HFF-Myc (cell line): Measurements from ENCODE around the gene ANKS3.
A peak's percentile ranks its signal among the peaks of the same experiment; 100 is the strongest.

Experiments used
- DNase-seq: peaks from one replicate; pipeline ENCODE4 v3.0.0-alpha.2; 2011; ENCODE audit warnings: low read depth; ENCODE audit errors: extremely low read depth
- H3K4me3 ChIP-seq: replicated peaks from 2 replicates; pipeline ENCODE4 v1.5.1; 2011; ENCODE audit warnings: low read depth, mild to moderate bottlenecking, control low read depth, low read length
- TF ChIP-seq, protein P1 (sequence below): IDR thresholded peaks from 2 replicates; pipeline ENCODE4 v1.5.1; 2012; ENCODE audit warnings: mild to moderate bottlenecking, low read depth, low read length, control low read depth; ENCODE audit errors: missing control alignments

Gene ANKS3

DNA sequence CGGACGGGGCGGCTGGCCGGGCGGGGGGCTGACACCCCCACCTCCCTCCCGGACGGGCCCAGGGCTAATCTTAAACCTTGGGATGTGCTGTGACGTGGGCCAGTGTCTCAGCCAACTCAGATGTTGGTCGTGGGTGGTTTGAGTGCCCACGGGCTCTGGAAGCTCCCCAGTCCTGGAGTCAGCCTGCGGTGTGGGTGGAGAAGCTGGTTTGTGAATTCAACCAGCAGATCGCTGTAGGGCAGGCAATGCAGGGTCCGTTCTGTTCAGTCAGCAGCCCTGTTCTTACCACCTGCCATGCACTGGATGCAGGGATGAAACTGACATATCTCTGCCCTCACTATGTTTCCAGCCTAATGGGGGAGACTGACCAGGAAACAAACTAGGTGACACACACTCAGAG is 40.9 kb upstream of the ANKS3 start:
- TF ChIP-seq, protein P1, sequence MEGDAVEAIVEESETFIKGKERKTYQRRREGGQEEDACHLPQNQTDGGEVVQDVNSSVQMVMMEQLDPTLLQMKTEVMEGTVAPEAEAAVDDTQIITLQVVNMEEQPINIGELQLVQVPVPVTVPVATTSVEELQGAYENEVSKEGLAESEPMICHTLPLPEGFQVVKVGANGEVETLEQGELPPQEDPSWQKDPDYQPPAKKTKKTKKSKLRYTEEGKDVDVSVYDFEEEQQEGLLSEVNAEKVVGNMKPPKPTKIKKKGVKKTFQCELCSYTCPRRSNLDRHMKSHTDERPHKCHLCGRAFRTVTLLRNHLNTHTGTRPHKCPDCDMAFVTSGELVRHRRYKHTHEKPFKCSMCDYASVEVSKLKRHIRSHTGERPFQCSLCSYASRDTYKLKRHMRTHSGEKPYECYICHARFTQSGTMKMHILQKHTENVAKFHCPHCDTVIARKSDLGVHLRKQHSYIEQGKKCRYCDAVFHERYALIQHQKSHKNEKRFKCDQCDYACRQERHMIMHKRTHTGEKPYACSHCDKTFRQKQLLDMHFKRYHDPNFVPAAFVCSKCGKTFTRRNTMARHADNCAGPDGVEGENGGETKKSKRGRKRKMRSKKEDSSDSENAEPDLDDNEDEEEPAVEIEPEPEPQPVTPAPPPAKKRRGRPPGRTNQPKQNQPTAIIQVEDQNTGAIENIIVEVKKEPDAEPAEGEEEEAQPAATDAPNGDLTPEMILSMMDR: no peak
- no peak for DNase-seq
- no peak overlapping the region for H3K4me3 ChIP-seq

DNA sequence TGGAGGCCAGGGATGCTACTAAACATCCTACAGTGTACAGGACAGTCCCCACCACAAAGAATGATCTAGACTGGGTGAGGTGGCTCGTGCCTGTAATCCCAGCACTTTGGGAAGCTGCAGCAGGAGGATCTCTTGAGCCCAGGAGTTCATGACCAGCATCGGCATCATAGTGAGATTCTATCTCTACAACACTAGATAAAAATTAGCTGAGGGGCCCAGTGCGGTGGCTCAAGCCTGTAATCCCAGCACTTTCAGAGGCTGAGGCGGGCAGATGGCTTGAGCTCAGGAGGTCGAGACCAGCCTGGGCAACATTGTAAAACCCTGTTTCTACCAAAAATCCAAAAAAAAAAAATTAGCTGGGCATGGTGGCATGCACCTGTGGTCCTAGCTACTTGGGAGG is 38.3 kb upstream of the ANKS3 start:
- DNase-seq: no peak
- H3K4me3 ChIP-seq: no peak overlapping the region
- TF ChIP-seq, protein P1: no peak

DNA sequence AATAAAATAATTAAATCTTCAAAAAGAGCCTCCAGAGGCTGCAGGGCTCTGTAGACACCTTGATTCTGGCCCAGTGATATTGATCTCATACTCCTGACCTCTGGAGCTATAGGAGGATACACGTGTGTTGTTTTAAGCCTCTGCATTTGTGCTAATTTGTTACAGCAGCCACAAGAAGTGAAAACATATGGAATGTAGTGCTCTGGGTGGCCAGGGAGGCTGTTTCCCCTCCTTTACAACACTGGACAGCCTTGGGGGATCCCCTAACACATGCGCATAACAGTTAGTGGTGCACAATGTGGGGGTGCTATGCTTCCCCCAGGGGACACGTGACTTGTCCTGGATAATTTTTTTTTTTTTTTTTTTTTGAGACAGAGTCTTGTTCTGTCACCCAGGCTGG is 37.6 kb upstream of the ANKS3 start:
- no peak overlapping the region for H3K4me3 ChIP-seq
- DNase-seq: no peak
- TF ChIP-seq, protein P1: no peak

DNA sequence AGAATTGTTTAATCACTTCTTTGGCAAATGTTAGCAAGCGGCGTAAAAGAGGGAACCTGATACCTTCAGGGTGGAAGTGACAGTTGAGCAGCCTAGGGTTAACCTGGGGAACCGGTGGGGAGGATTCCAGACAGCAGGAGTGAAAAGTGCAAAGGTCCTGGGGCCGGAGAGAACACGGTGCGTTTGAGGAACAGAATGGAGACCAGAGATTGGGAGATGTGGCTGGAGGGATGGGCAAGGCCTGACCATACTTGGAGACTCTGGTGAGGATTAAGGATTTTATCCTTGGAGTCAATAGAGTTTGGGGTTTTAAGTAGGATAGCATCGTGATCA is 35.2 kb upstream of the ANKS3 start:
- no peak for DNase-seq
- peak overlapping the region; percentile 46 for H3K4me3 ChIP-seq
- TF ChIP-seq, protein P1: no peak

DNA sequence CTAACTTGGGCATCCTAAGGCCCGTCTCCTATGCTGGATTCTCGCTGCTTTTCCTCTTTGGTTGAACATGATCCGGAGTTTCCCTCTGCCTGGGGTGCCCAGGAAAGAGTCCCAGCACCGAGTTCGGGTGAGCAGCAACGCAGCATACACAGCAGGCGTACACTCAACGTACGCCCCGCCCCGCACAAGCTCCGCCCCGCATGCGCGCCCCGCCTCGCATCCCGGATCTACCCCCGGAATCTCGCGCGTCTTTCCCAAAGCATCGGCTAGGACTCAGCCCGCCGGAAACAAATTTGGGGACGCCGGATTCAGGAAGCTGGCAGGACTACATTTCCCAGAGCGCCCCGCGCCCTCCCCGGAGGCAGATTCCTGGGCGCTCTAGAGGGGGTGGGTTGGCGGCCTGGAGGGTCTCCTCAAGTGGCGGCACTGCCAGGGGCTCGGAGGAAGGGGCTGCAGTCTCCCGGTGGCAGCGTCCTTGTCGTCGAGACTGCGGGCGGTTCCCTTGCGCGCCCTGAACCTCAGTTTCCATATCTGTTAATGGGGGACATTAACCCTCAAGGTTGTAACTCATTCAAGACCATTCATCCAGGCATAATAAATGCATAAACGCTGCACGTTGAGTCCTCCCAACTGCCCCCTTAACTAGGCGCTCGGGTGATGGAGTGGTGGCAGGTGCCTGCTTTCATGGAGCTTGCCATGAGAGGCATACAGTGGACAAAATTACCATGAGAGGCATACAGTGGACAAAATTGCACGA is 34.7 kb upstream of the ANKS3 start:
- TF ChIP-seq, protein P1: no peak
- DNase-seq: peak; percentile 83

DNA sequence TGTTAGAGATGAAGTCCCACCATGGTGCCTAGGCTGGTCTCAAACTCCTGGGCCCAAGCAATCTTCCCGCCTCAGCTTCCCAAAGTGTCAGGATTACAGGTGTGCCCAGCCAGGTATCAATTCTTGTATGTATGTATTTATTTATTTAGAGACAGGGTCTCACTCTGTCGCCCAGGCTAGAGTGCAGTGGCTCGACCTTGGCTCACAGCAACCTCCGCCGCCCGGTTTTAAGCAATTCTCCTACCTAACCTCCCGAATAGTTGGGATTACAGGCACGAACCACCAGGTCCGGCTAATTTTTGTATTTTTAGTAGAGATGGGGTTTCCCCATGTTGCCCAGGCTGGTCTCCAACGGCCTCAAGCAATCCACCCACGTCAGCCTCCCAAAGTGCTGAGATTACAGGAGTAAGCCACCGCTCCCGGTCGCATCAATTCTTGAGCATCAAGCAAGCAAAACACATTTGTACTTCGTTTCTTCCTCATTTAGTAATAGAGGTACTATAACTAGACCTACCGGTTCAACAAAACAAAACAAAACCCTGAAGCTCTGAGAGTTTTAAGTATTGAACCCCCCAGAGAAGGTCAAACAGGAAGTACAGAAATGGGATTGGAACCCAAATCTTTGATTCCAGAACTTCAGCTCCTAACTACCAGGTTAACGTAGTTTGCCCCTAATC is 33.9 kb upstream of the ANKS3 start:
- TF ChIP-seq, protein P1: no peak
- no peak for DNase-seq
- peak overlapping the region; percentile 46 for H3K4me3 ChIP-seq

More for the DNA sequence above, 34.7 kb upstream of the ANKS3 start:
- H3K4me3 ChIP-seq: peak overlapping the region; percentile 46
